HFFc6 (cell line): ENCODE measurements around the gene MAN2B2. TPM values are rescaled to one million over a fixed set of nuclear protein-coding genes. Genes with fewer than 3 reads are reported as not detected.

Experiments
- DNase-seq: peaks from one replicate; pipeline ENCODE4 v3.0.0-alpha.2; 2018
- H3K27ac Mint-ChIP-seq: 2 replicates; pipeline ENCODE4 v1.8.0; 2020; ENCODE audit warnings: mild to moderate bottlenecking, mixed read lengths
- H3K27me3 Mint-ChIP-seq: 2 replicates; pipeline ENCODE4 v1.8.0; 2021; ENCODE audit warnings: mild to moderate bottlenecking, moderate library complexity, mixed read lengths; ENCODE audit not compliant: insufficient read depth
- H3K36me3 Mint-ChIP-seq: 2 replicates; pipeline ENCODE4 v1.8.0; 2021; ENCODE audit warnings: low read depth, mixed read lengths
- H3K4me1 Mint-ChIP-seq: 2 replicates; pipeline ENCODE4 v1.8.0; 2020; ENCODE audit warnings: low read depth, mixed read lengths
- H3K4me3 Mint-ChIP-seq: 2 replicates; pipeline ENCODE4 v1.8.0; 2020; ENCODE audit warnings: mild to moderate bottlenecking, moderate library complexity, mixed read lengths
- H3K9me3 Mint-ChIP-seq: 2 replicates; pipeline ENCODE4 v1.8.0; 2020; ENCODE audit warnings: mild to moderate bottlenecking, mixed read lengths
- CTCF ChIP-seq: fragments of 200-600 bp; sonication (generic); IDR thresholded peaks from 2 replicates; pipeline ENCODE4 v1.5.0; 2021; ENCODE audit warnings: antibody characterized with exemption, mild to moderate bottlenecking
- total RNA-seq, 6 experiments: library from RNA; stranded (reverse); fragmentation: NEBNext Ultra II Directional; extraction: Animal tissue kit (Norgen Biotek cat#: 25700); gene quantifications; 2 replicates in 1 of 6; 3 replicates in 5 of 6; pipeline ENCODE4 v1.2.3, GENCODE V29; 2021

MAN2B2 gene
- total RNA-seq, 6 experiments from 2014 or later = 35.8 to 44.5 (median 40.5) TPM

- Mint-ChIP-seq H3K36me3 (peaks cover 30% of the 10 kb centered on the region), H3K4me1 (peaks cover 18% of the 10 kb centered on the region), H3K4me3 (peak overlapping the region; percentile 42; the same call in 1 of the 2 replicates), H3K9me3 (no peaks in the 10 kb centered on the region), H3K27me3 (peaks cover 3% of the 10 kb centered on the region), H3K27ac (no peak overlapping the region)
- TF ChIP-seq CTCF = no peak
- no peak for DNase-seq
Observed at GRCh38 chr4:6639137-6639680, 64.2 kb downstream of the MAN2B2 start.

GRCh38 chr4:6640292-6641163 is 65.5 kb downstream of the MAN2B2 start, which contains the start of gene MRFAP1:
Gene MRFAP1 (plus strand): TSS chr4:6640685. CDS start chr4:6640863, 178 bp downstream.
- TF ChIP-seq CTCF = no peak
- DNase-seq = peak; percentile 89
- peaks cover 3% of the 10 kb centered on the region for H3K27me3 Mint-ChIP-seq
- no peaks in the 10 kb centered on the region for H3K9me3 Mint-ChIP-seq
- H3K27ac Mint-ChIP-seq = peak within 1 kb of the TSS; percentile 99
- peak within 1 kb of the TSS; percentile 98 for H3K4me3 Mint-ChIP-seq
- peaks cover 23% of the 10 kb centered on the region for H3K4me1 Mint-ChIP-seq
- peaks cover 30% of the 10 kb centered on the region for H3K36me3 Mint-ChIP-seq

GRCh38 chr4:6641164-6641970 is 66.4 kb downstream of the MAN2B2 start:
- no peak for TF ChIP-seq CTCF
- H3K27me3 Mint-ChIP-seq = peaks cover 4% of the 10 kb centered on the region
- peak; percentile 21 for DNase-seq
- H3K4me3 Mint-ChIP-seq = peak overlapping the region; percentile 98
- no peaks in the 10 kb centered on the region for H3K9me3 Mint-ChIP-seq
- H3K4me1 Mint-ChIP-seq = peaks cover 23% of the 10 kb centered on the region
- peak overlapping the region; percentile 99 for H3K27ac Mint-ChIP-seq
- peaks cover 30% of the 10 kb centered on the region for H3K36me3 Mint-ChIP-seq

- peak; percentile 30 for DNase-seq
- no peak for TF ChIP-seq CTCF
- H3K4me3 Mint-ChIP-seq = peak overlapping the region; percentile 98
- H3K9me3 Mint-ChIP-seq = no peaks in the 10 kb centered on the region
- peaks cover 5% of the 10 kb centered on the region for H3K27me3 Mint-ChIP-seq
- peak overlapping the region; percentile 99 for H3K27ac Mint-ChIP-seq
- peaks cover 30% of the 10 kb centered on the region for H3K36me3 Mint-ChIP-seq
- peaks cover 23% of the 10 kb centered on the region for H3K4me1 Mint-ChIP-seq
Observed at GRCh38 chr4:6641971-6642320, 67.0 kb downstream of the MAN2B2 start.

GRCh38 chr4:6643141-6643847 is 68.3 kb downstream of the MAN2B2 start:
- H3K4me1 Mint-ChIP-seq = peaks cover 23% of the 10 kb centered on the region
- no peak for TF ChIP-seq CTCF
- no peak overlapping the region for H3K27ac Mint-ChIP-seq
- peaks cover 13% of the 10 kb centered on the region for H3K27me3 Mint-ChIP-seq
- H3K4me3 Mint-ChIP-seq = no peak overlapping the region
- H3K9me3 Mint-ChIP-seq = no peaks in the 10 kb centered on the region
- peaks cover 30% of the 10 kb centered on the region for H3K36me3 Mint-ChIP-seq
- DNase-seq = no peak
